GM12875 (cell line): ENCODE data around the gene PTPRM.

Experiments
- H3K4me3 ChIP-seq: one replicate; pipeline ENCODE4 v1.5.1; 2011; ENCODE audit warnings: low read depth, low read length, control low read depth
- CTCF ChIP-seq: IDR thresholded peaks from 2 replicates; pipeline ENCODE4 v1.5.1; 2011; ENCODE audit warnings: low read depth, mild to moderate bottlenecking, control low read depth, inconsistent platforms, low read length, moderate library complexity, borderline replicate concordance; ENCODE audit not compliant: insufficient read depth

PTPRM gene

DNA sequence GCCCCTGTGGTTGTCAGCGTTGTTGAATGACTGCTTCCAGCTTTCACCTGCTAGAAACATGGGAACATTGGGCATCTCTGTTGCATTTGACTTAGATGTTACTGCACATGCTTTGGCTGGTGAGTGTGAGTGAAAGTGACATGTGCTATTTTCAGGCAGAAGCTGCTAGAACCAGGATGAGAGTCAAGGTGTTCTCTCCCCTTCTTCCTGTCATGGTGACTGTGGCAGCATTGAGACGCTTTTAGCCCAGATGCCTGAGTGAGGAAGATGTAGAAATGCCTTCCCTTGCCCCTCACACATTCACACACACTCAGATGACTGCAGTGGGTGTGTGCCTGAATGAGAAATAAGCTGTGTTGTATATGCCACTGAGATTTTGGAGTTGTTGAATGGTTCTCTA lies 220.2 kb downstream of the PTPRM start:
- no peak for TF ChIP-seq CTCF
- H3K4me3 ChIP-seq = no peak overlapping the region

GRCh38 chr18:7789856-7790552 lies 222.9 kb downstream of the PTPRM start:
- no peak for TF ChIP-seq CTCF
- no peak overlapping the region for H3K4me3 ChIP-seq

DNA sequence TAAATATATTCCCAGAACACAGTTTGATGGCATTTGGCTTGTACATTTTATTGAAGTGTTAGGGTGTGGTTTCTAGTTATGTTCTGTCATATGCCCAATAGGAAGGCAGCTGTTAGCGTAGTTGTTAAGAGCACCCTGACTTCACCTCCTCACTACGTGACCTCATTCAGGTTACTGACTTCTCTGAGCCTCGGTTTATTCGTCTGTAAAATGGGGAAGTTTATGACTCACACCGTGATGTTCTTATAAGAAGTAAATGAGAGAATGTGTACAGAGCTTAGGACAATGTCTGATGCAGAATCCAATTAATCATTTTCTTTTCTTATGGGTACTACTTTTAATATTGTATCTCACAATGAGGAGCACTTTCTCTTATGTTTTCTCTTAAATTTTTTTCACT lies 226.0 kb downstream of the PTPRM start:
- no peak for TF ChIP-seq CTCF
- no peak overlapping the region for H3K4me3 ChIP-seq

DNA sequence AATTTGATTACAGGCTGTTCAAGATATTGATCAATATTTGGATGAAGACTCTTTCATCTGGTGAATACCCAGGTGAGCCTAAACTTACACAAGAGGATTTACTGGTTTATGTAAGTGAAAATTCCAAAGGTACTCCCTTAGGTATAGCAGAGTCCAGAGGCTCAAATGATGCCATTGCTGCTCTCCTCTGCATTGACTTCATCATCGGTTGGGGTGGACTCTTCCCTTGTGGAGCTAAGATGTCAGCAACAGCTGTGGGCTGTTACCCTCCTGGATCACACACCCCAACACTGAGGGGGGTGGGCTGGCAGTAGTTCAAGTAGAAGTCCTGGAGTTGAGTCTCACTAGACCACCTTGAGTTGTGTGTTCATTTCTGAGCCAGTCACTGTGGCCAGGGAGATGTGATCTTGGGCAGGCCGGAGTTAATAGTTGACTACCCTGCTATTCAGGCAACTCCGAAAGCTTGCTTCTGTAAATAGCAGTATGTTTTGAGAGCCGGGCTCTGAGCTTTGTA lies 236.9 kb downstream of the PTPRM start:
- TF ChIP-seq CTCF = no peak

DNA sequence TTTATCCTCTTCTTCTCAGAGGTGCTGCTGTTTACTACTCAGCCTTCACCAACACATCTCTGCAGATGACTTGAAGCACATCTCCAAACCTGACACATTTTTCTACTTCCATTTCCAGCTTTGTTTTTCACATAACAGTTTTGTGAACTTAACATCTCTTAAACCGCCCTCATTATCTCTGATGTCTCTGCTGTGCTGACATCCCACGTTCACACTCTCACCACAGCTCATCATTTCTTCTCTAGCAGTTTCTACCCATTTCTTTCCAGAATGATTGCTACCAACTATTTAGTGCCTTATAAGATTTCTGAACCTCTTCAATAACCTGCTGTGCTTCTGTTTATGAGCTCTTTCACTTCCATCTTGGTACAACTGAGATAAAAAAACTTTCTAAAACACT lies 238.0 kb downstream of the PTPRM start:
- no peak overlapping the region for H3K4me3 ChIP-seq
- TF ChIP-seq CTCF = no peak

More for the DNA sequence above, 236.9 kb downstream of the PTPRM start:
- no peak overlapping the region for H3K4me3 ChIP-seq

- no peak overlapping the region for H3K4me3 ChIP-seq
- no peak for TF ChIP-seq CTCF
These were observed 238.8 kb downstream of the PTPRM start for GRCh38 chr18:7805880-7806279.

DNA sequence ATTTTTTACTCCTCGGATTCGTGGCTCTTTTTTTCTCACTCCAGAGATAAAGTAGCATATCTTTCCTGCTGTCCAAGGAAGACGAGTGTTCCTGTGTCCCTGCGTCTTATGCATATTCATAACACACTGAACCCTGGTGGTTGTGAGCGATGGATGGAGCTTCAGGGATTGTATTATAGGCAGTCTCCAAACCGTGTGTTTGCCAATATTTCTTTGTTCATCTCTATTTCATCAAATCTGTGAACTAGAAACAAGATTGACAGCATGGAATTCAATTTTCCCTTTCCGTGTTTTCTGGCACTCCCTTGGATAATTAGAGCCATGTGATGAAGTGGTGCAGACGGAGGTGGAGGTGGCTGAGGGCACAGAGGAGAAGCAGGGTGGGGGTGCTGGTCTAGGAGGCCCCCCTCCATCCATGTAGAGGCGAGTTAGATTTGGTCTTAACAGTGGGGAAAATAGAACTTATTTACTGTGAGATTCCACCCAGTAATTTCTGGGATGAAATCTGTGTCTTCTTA lies 240.9 kb downstream of the PTPRM start:
- no peak overlapping the region for H3K4me3 ChIP-seq
- TF ChIP-seq CTCF = no peak
